C4-2B (cell line): Measurements from ENCODE around the gene DSG2.

Experiments
- CTCF ChIP-seq: fragments of 450-650 bp; conservative IDR thresholded peaks from 2 replicates; pipeline ENCODE4 v1.5.1; 2017; ENCODE audit warnings: mild to moderate bottlenecking
- ZFX ChIP-seq: fragments of 450-650 bp; IDR thresholded peaks from 2 replicates; pipeline ENCODE4 v1.6.1; 2017

DNA sequence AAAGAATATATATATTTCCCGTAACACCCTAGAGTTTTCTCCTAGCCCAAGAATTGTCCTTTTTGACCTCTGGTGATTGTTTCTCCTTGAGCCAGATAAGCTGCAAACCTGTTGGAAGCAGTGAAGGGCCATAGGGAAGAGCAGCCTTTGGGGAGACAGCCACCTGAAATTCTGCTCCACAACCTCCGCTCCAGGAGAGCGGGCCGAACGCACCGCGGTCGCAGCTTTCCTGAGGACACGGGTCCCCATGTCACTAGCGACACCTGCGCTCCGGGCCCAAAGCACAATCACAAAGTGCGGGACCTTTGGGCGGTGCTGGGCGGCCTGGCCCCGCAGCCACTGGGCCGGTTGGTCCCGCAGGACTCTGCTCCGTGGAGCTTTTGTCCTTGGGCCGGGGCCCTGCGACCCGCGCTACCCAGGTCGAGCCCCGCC is 557 bp upstream of the DSG2 start:
- no peak for TF ChIP-seq CTCF
- no peak for TF ChIP-seq ZFX
